SU-DHL-6 (cell line): ENCODE measurements around the gene GALNT6.

Experiments used
- EZH2phosphoT487 ChIP-seq: fragments of 200-600 bp; sonication (generic), shearing (Covaris generic); conservative IDR thresholded peaks from 2 replicates; pipeline ENCODE4 v1.6.1; 2018; ENCODE audit warnings: mild to moderate bottlenecking, antibody characterized with exemption, low read length, moderate library complexity, mixed read lengths
- TF ChIP-seq, protein P1 (sequence below): fragments of 200-600 bp; sonication (generic); IDR thresholded peaks from one replicate; pipeline ENCODE4 v1.5.1; 2017; ENCODE audit warnings: antibody characterized with exemption, mild to moderate bottlenecking, low read length, moderate library complexity; ENCODE audit not compliant: insufficient read depth, poor library complexity, severe bottlenecking

DNA sequence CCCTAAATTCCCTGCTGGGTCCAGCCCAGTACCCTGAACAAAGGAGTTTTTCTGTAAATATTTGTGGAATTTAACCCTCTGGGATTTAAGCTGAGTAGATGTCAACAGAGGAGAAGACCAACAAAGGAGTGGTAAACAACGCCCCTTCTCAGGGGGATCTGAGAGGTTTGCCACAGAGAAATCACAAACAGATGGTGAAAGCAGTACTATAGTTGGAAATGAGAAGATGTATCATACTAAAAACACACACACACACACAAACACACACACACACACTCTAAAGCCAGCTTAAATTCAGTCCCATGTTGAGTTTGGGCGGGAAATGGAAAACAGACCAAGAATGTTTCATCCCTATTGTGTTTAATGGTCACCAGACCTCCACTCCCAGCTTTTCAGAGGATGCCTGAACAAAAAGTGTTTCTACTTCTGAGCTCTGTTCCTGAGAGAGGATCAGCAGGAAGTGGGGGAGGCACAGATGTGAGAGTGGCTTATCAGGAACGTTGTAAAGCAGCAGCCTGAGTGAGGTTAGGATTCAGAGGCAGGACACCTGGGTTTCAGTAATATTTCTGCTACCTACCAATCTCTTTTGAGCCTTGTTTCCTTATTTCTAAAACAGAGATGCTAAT, 70.4 kb downstream of the GALNT6 start:
- TF ChIP-seq, protein P1, sequence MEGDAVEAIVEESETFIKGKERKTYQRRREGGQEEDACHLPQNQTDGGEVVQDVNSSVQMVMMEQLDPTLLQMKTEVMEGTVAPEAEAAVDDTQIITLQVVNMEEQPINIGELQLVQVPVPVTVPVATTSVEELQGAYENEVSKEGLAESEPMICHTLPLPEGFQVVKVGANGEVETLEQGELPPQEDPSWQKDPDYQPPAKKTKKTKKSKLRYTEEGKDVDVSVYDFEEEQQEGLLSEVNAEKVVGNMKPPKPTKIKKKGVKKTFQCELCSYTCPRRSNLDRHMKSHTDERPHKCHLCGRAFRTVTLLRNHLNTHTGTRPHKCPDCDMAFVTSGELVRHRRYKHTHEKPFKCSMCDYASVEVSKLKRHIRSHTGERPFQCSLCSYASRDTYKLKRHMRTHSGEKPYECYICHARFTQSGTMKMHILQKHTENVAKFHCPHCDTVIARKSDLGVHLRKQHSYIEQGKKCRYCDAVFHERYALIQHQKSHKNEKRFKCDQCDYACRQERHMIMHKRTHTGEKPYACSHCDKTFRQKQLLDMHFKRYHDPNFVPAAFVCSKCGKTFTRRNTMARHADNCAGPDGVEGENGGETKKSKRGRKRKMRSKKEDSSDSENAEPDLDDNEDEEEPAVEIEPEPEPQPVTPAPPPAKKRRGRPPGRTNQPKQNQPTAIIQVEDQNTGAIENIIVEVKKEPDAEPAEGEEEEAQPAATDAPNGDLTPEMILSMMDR: no peak
- TF ChIP-seq EZH2phosphoT487: no peak
